OCI-LY7 (cell line): ENCODE data around the gene PLAGL1. TPM values are rescaled to one million over a fixed set of nuclear protein-coding genes. Genes with fewer than 3 reads are reported as not detected.

ENCODE experiments used
- BruUV-seq: library from RNA; stranded (reverse); fragments of 400-500 nt; replicated peaks from 2 replicates; lab custom pipeline; 2021; lab: Mats Ljungman, UMichigan
- CTCF ChIA-PET: fragments of 300-600 bp; sonication (Branson Sonifier 250); formaldehyde crosslinking; loops from one replicate; lab custom pipeline; 2022; ENCODE audit warnings: antibody characterized with exemption; ENCODE audit not compliant: unreplicated experiment; lab: Charles Lee
- POLR2A ChIA-PET: fragments of 300-600 bp; sonication (Branson Sonifier 250); formaldehyde crosslinking; loops from one replicate; lab custom pipeline; 2022; ENCODE audit warnings: antibody characterized with exemption; lab: Charles Lee
- DNase-seq: peaks from one replicate; pipeline ENCODE4 v3.0.0-alpha.2; 2015; ENCODE audit warnings: low spot score
- H2AFZ ChIP-seq: fragments of 200-600 bp; sonication (generic), shearing (Covaris generic); 2 replicates; pipeline ENCODE4 v1.6.1; 2014; ENCODE audit warnings: mild to moderate bottlenecking, antibody characterized with exemption, low read length, moderate library complexity
- H3K27ac ChIP-seq: fragments of 200-600 bp; sonication (generic); 2 replicates; pipeline ENCODE4 v1.5.1; 2014; ENCODE audit warnings: mixed run types, low read depth, mild to moderate bottlenecking, moderate library complexity, low read length, inconsistent platforms; ENCODE audit not compliant: poor library complexity, severe bottlenecking
- H3K36me3 ChIP-seq: fragments of 200-600 bp; sonication (generic); 2 replicates; pipeline ENCODE4 v1.6.1; 2014; ENCODE audit warnings: mild to moderate bottlenecking, antibody characterized with exemption, low read length, moderate library complexity, mixed read lengths; ENCODE audit not compliant: insufficient read depth
- H3K4me1 ChIP-seq: fragments of 200-600 bp; sonication (generic); 2 replicates; pipeline ENCODE4 v1.5.1; 2014; ENCODE audit warnings: mild to moderate bottlenecking, low read length; ENCODE audit not compliant: insufficient read depth, poor library complexity, severe bottlenecking
- H3K4me2 ChIP-seq: fragments of 200-600 bp; sonication (generic); 2 replicates; pipeline ENCODE4 v1.6.1; 2014; ENCODE audit warnings: mild to moderate bottlenecking, low read length
- H3K4me3 ChIP-seq: fragments of 200-600 bp; sonication (generic); 2 replicates; pipeline ENCODE4 v1.5.1; 2014; ENCODE audit warnings: mild to moderate bottlenecking, low read depth, low read length; ENCODE audit not compliant: poor library complexity, severe bottlenecking
- H3K79me2 ChIP-seq: fragments of 200-600 bp; sonication (generic); 2 replicates; pipeline ENCODE4 v1.6.1; 2016; ENCODE audit warnings: low read depth, mild to moderate bottlenecking, low read length, moderate library complexity, mixed read lengths; ENCODE audit not compliant: insufficient read depth
- H3K9me2 ChIP-seq: fragments of 200-600 bp; sonication (generic); 2 replicates; pipeline ENCODE4 v1.6.1; 2016; ENCODE audit warnings: mild to moderate bottlenecking, low read length, mixed read lengths; ENCODE audit not compliant: insufficient read depth
- H3K9me3 ChIP-seq: fragments of 200-600 bp; sonication (generic); 2 replicates; pipeline ENCODE4 v1.6.1; 2014; ENCODE audit warnings: mild to moderate bottlenecking, mixed run types, low read length, mixed read lengths
- H4K20me1 ChIP-seq: fragments of 200-600 bp; sonication (generic); 2 replicates; pipeline ENCODE4 v1.6.1; 2014; ENCODE audit warnings: mild to moderate bottlenecking, antibody characterized with exemption, low read length, moderate library complexity, mixed read lengths; ENCODE audit not compliant: insufficient read depth
- EZH2phosphoT487 ChIP-seq: fragments of 200-600 bp; sonication (generic); IDR thresholded peaks from 2 replicates; pipeline ENCODE4 v1.6.1; 2018; ENCODE audit warnings: low read depth, borderline replicate concordance, mild to moderate bottlenecking, mixed run types, antibody characterized with exemption, low read length, moderate library complexity, mixed read lengths
- intact Hi-C: fragments of 100-400 bp; cut with micrococcal nuclease; formaldehyde crosslinking; loops from one replicate; pipeline ENCODE4 v1.10.0; 2022; ENCODE audit not compliant: unreplicated experiment
- total RNA-seq, 2 experiments: library from RNA; depleted of rRNA in 1 of 2; stranded (reverse); fragments of >200 nt in 1 of 2; shearing (Covaris generic) in 1 of 2; gene quantifications; 2 replicates each; pipeline ENCODE4 v1.2.3, GENCODE V29; 2014 to 2022
- TF ChIP-seq, protein P1 (sequence below): fragments of 200-600 bp; sonication (generic); conservative IDR thresholded peaks from 2 replicates; pipeline ENCODE4 v1.5.1; 2014; ENCODE audit warnings: mild to moderate bottlenecking, antibody characterized with exemption, low read length, moderate library complexity, mixed read lengths

Gene PLAGL1
- total RNA-seq, 2 experiments from 2014 or later: 1.7 TPM

DNA sequence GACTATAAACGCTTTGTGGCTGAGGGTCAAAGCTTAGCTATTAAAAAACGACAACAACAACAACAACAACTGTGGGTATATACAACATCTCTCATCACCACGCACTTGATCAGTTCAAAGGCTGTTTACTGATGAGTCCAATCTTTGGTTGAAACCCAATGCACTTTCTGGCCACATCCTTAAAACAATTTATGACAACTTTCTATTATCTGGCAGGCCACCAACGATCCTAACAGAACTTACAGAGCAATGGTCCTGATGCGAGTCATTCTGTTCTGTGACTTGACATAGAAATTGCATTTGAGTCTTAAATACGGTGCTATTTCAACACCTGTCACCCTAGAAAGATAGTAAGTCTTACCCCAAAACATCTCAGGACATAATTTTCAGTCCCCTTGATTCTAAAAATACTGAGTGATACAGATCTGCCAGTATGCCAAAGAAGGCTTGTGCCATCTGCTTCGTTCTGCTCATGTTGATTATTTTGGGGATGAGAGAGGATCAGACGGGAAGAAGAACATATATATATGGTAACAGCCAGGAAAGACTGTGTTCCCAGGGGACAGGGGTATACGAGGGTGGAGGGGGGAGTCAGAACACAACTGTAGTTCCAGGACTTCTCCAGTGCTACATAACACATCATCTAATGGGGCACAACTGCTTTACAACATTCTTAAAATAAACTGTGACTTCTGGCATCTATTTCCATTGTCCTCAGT is 55.8 kb downstream of the PLAGL1 start:
- no peak for DNase-seq
- Histone ChIP-seq H3K4me1 (no peaks in the 10 kb centered on the region), H2AFZ (no peak overlapping the region), H3K9me2 (no peaks in the 10 kb centered on the region), H3K27ac (no peak overlapping the region), H3K4me3 (no peak overlapping the region), H3K9me3 (no peaks in the 10 kb centered on the region), H3K79me2 (no peaks in the 10 kb centered on the region), H3K36me3 (no peaks in the 10 kb centered on the region), H3K4me2 (no peak overlapping the region), H4K20me1 (no peaks in the 10 kb centered on the region)
- no TSS peak for BruUV-seq
- ChIA-PET CTCF (no interaction called here), POLR2A (no interaction called here)
- TF ChIP-seq EZH2phosphoT487: no peak
- TF ChIP-seq, protein P1, sequence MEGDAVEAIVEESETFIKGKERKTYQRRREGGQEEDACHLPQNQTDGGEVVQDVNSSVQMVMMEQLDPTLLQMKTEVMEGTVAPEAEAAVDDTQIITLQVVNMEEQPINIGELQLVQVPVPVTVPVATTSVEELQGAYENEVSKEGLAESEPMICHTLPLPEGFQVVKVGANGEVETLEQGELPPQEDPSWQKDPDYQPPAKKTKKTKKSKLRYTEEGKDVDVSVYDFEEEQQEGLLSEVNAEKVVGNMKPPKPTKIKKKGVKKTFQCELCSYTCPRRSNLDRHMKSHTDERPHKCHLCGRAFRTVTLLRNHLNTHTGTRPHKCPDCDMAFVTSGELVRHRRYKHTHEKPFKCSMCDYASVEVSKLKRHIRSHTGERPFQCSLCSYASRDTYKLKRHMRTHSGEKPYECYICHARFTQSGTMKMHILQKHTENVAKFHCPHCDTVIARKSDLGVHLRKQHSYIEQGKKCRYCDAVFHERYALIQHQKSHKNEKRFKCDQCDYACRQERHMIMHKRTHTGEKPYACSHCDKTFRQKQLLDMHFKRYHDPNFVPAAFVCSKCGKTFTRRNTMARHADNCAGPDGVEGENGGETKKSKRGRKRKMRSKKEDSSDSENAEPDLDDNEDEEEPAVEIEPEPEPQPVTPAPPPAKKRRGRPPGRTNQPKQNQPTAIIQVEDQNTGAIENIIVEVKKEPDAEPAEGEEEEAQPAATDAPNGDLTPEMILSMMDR: no peak
- intact Hi-C loops: no loop called here

DNA sequence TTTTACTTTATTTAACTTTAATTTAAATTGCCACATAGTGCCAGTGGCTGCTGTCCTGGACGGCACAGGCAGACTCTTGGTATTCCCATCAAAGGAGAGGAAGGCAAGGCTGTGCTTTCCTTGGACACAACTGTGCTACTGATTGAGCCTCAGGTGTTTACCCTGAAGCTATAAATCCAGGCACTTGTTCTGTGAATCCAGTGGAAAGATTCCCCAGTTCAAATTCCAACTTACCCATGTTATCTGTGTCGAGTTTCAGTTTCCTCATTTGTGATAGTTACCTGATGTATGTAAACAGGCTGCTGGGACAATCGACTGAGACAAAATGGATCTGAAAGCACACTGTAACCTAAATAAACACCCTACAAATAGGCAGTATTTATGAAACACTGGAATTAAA is 57.2 kb downstream of the PLAGL1 start:
- no peaks in the 10 kb centered on the region for H3K9me3 ChIP-seq
- H3K36me3 ChIP-seq: no peaks in the 10 kb centered on the region
- no peak overlapping the region for H3K27ac ChIP-seq
- CTCF ChIA-PET: no interaction called here
- TF ChIP-seq, protein P1: no peak
- TF ChIP-seq EZH2phosphoT487: no peak
- no peak overlapping the region for H2AFZ ChIP-seq
- H3K4me1 ChIP-seq: no peaks in the 10 kb centered on the region
- no peaks in the 10 kb centered on the region for H3K9me2 ChIP-seq
- no peak for DNase-seq
- BruUV-seq: no TSS peak
- no peak overlapping the region for H3K4me2 ChIP-seq
- POLR2A ChIA-PET: no interaction called here
- no peak overlapping the region for H3K4me3 ChIP-seq
- intact Hi-C loops: no loop called here
- no peaks in the 10 kb centered on the region for H4K20me1 ChIP-seq
- H3K79me2 ChIP-seq: no peaks in the 10 kb centered on the region

DNA sequence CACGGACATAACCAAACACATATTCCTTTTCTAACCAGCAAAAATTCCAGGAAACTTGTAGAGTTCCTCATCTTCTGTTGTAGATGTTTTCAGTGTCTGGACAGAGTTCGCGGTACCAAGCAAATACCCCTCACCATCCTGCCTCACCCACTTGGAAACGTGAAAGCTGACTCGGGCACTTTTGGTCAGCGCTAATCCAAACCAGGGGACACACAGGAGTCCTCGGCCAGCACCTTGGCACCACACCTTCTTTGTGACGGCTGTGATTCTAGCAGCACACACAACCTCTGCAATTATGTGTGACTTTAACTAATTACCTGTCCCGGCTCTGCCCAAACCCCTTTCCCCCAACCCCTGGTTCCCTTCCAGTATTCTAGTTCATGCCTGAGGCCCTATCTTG is 58.1 kb downstream of the PLAGL1 start:
- no peaks in the 10 kb centered on the region for H3K9me2 ChIP-seq
- intact Hi-C loops: no loop called here
- H3K79me2 ChIP-seq: no peaks in the 10 kb centered on the region
- no peaks in the 10 kb centered on the region for H3K4me1 ChIP-seq
- no peaks in the 10 kb centered on the region for H3K9me3 ChIP-seq
- H4K20me1 ChIP-seq: no peaks in the 10 kb centered on the region
- TF ChIP-seq EZH2phosphoT487: no peak
- TF ChIP-seq, protein P1: no peak
- H3K36me3 ChIP-seq: no peaks in the 10 kb centered on the region
- CTCF ChIA-PET: no interaction called here
- no peak for DNase-seq
- H3K4me3 ChIP-seq: no peak overlapping the region
- no peak overlapping the region for H2AFZ ChIP-seq
- H3K4me2 ChIP-seq: no peak overlapping the region
- BruUV-seq: no TSS peak
- POLR2A ChIA-PET: interaction anchor here (0.6 kb wide), 1 partner anchor 10 kb away, joined by 3 read pairs; no protein-coding TSS in a partner anchor
- H3K27ac ChIP-seq: no peak overlapping the region
